ENCODE results near the gene ZNF544. TPM values are rescaled to one million over a fixed set of nuclear protein-coding genes. Genes with fewer than 3 reads are reported as not detected.

The ZNF544 gene
- total and polyA plus RNA-seq, 12 donors = 10.8 to 170 (median 30.4) TPM

GRCh38 chr19:58203814-58204475 is 24.8 kb upstream of the ZNF544 start:
- DNase-seq = no peak
- Histone ChIP-seq H3K27ac (no peak overlapping the region), H3K9me3 (replicated peaks in 1 of 3) (peaks cover 0 to 100% (median 20%) of the 10 kb centered on the region in 3 donors), H3K36me3 (replicated peaks in 1 of 2) (peaks cover 0 to 21% of the 10 kb centered on the region in 2 donors), H3K4me1 (replicated peaks in 1 of 2) (no peaks in the 10 kb centered on the region), H3K27me3 (no peaks in the 10 kb centered on the region), H3K4me3 (no peak overlapping the region)
- TF ChIP-seq CTCF (IDR thresholded peaks at IDR 0.05) (no peak), POLR2A (IDR thresholded peaks at IDR 0.05) (no peak)
- intact Hi-C loops (cut with DNase I) = loop anchor here in 1 of 2 donors (10.0 kb wide), 1 partner anchor 61 kb away; no protein-coding TSS in a partner anchor
- 20 to 28% (median 25%) methylated on average over 19 to 49 of the region's 49 CpGs for WGBS, 4 donors

- H3K4me1 ChIP-seq (replicated peaks in 1 of 2) = no peaks in the 10 kb centered on the region
- H3K36me3 ChIP-seq (replicated peaks in 1 of 2) = peaks cover 0 to 24% of the 10 kb centered on the region in 2 donors
- no peak overlapping the region for H3K4me3 ChIP-seq
- H3K9me3 ChIP-seq (replicated peaks in 1 of 3) = peaks cover 0 to 100% (median 17%) of the 10 kb centered on the region in 3 donors
- 30 to 39% (median 32%) methylated on average over 15 of the region's 15 CpGs for WGBS, 4 donors
- intact Hi-C loops (cut with DNase I) = loop anchor here in 1 of 2 donors (10.0 kb wide), 1 partner anchor 60 kb away; no protein-coding TSS in a partner anchor
- no peak for DNase-seq
- no peak overlapping the region for H3K27ac ChIP-seq
- TF ChIP-seq CTCF (IDR thresholded peaks at IDR 0.05) (no peak), POLR2A (IDR thresholded peaks at IDR 0.05) (no peak)
- H3K27me3 ChIP-seq = no peaks in the 10 kb centered on the region
Observed at GRCh38 chr19:58204566-58204965, 24.1 kb upstream of the ZNF544 start.

GRCh38 chr19:58209577-58209976 is 19.1 kb upstream of the ZNF544 start:
- Histone ChIP-seq H3K9me3 (replicated peaks in 1 of 3) (peaks cover 0 to 100% (median 20%) of the 10 kb centered on the region in 3 donors), H3K27ac (no peak overlapping the region), H3K36me3 (replicated peaks in 1 of 2) (peaks cover 0 to 57% of the 10 kb centered on the region in 2 donors), H3K4me1 (replicated peaks in 1 of 2) (no peaks in the 10 kb centered on the region), H3K27me3 (no peaks in the 10 kb centered on the region), H3K4me3 (no peak overlapping the region)
- DNase-seq = no peak
- 91 to 99% (median 97%) methylated on average over 6 to 8 of the region's 8 CpGs for WGBS, 4 donors
- TF ChIP-seq POLR2A (IDR thresholded peaks at IDR 0.05) = no peak
- TF ChIP-seq CTCF (IDR thresholded peaks at IDR 0.05) = no peak
- intact Hi-C loops (cut with DNase I) = loop anchor here in 1 of 2 donors (10.0 kb wide), 1 partner anchor 55 kb away; no protein-coding TSS in a partner anchor

GRCh38 chr19:58212336-58213074 is 16.2 kb upstream of the ZNF544 start:
- intact Hi-C loops (cut with DNase I) = no loop called here
- Histone ChIP-seq H3K4me1 (replicated peaks in 1 of 2) (no peaks in the 10 kb centered on the region), H3K4me3 (no peak overlapping the region), H3K36me3 (replicated peaks in 1 of 2) (peaks cover 0 to 47% of the 10 kb centered on the region in 2 donors), H3K9me3 (replicated peaks in 1 of 3) (peaks cover 0 to 100% (median 10%) of the 10 kb centered on the region in 3 donors), H3K27me3 (no peaks in the 10 kb centered on the region), H3K27ac (no peak overlapping the region)
- DNase-seq = no peak
- 95 to 97% (median 96%) methylated on average over 17 of the region's 17 CpGs for WGBS, 4 donors
- TF ChIP-seq POLR2A (IDR thresholded peaks at IDR 0.05) = no peak
- no peak for TF ChIP-seq CTCF (IDR thresholded peaks at IDR 0.05)
